ENCODE results near the gene GPR143.

GPR143 gene

GRCh38 chrX:9708923-9709553, 56.6 kb downstream of the GPR143 start:
- Mint-ChIP-seq H3K4me3 (no peak overlapping the region), H3K27ac (no peak overlapping the region), H3K9me3 (peaks cover 0 to 4% of the 10 kb centered on the region in 2 donors), H3K27me3 (no peaks in the 10 kb centered on the region), H3K4me1 (peaks cover 8 to 26% of the 10 kb centered on the region in 2 donors), H3K36me3 (peaks cover 44 to 47% of the 10 kb centered on the region in 2 donors)
- DNase-seq (peak; percentile 69), ATAC-seq (replicated peaks) (peak; percentile 89)

DNA sequence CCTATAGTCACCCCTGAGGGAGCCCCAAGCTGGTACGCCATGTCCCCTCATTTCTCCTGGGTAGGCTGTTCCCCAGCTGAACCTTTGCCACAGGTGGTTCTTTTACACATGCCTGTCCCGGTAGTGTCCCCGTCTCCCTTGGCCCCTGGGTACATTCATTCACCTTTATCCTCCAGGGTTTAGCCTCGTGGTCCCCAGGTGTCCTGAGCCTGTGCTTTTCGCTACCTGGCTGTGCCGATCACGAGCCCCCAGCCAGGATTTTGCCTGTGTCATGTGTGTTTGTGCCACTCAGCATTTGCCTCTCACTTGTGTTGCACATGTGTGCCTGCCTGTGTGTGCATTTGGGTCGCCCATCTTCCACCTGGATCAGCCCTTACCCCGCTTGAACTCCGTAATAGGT, 57.6 kb downstream of the GPR143 start:
- no peak overlapping the region for H3K27ac Mint-ChIP-seq
- no peaks in the 10 kb centered on the region for H3K27me3 Mint-ChIP-seq
- H3K4me1 Mint-ChIP-seq, result peaks cover 8 to 26% of the 10 kb centered on the region in 2 donors
- H3K4me3 Mint-ChIP-seq, result no peak overlapping the region
- ATAC-seq (replicated peaks) (no peak), DNase-seq (no peak)
- H3K9me3 Mint-ChIP-seq, result peaks cover 0 to 8% of the 10 kb centered on the region in 2 donors
- H3K36me3 Mint-ChIP-seq, result peaks cover 49 to 54% of the 10 kb centered on the region in 2 donors

GRCh38 chrX:9707306-9708033, 58.2 kb downstream of the GPR143 start:
- H3K27me3 Mint-ChIP-seq, result no peaks in the 10 kb centered on the region
- peaks cover 0 to 8% of the 10 kb centered on the region in 2 donors for H3K9me3 Mint-ChIP-seq
- ATAC-seq (replicated peaks) (no peak), DNase-seq (no peak)
- no peak overlapping the region for H3K27ac Mint-ChIP-seq
- no peak overlapping the region for H3K4me3 Mint-ChIP-seq
- H3K36me3 Mint-ChIP-seq, result peaks cover 46 to 55% of the 10 kb centered on the region in 2 donors
- H3K4me1 Mint-ChIP-seq, result peaks cover 8 to 26% of the 10 kb centered on the region in 2 donors

GRCh38 chrX:9706421-9706820, 59.2 kb downstream of the GPR143 start:
- no peaks in the 10 kb centered on the region for H3K27me3 Mint-ChIP-seq
- DNase-seq (no peak), ATAC-seq (replicated peaks) (no peak)
- peaks cover 8 to 26% of the 10 kb centered on the region in 2 donors for H3K4me1 Mint-ChIP-seq
- peaks cover 41 to 53% of the 10 kb centered on the region in 2 donors for H3K36me3 Mint-ChIP-seq
- H3K4me3 Mint-ChIP-seq, result no peak overlapping the region
- no peak overlapping the region for H3K27ac Mint-ChIP-seq
- peaks cover 0 to 8% of the 10 kb centered on the region in 2 donors for H3K9me3 Mint-ChIP-seq

DNA sequence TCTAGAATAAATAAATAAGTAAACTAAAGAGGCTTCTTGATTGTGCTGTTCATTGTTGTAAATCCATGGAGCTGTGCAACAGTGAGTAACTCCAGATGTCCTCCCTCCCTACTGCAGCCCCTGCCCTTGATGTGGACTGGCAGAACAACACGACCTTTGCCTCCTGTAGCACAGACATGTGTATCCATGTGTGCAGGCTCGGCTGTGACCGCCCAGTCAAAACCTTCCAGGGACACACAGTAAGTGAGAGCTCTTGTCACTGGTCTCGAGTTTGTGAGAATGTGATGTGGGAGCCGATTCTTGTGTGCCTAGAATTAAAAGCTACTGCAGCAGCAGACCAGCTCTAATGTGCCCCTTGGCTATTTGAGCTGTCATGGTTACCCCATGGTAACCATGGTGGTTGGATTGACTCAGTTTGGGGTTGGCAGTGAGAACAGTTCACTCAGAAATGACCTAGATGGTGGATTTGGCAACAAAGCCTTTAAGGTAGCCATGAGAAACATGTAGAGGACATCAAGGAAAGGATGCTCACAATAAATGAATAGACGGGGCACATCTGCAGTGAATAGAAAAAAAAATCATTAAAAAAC, 60.7 kb downstream of the GPR143 start:
- no peaks in the 10 kb centered on the region for H3K27me3 Mint-ChIP-seq
- ATAC-seq (replicated peaks), result no peak
- no peak overlapping the region for H3K27ac Mint-ChIP-seq
- H3K9me3 Mint-ChIP-seq, result peaks cover 0 to 8% of the 10 kb centered on the region in 2 donors
- H3K36me3 Mint-ChIP-seq, result peaks cover 41 to 64% of the 10 kb centered on the region in 2 donors
- DNase-seq, result no peak
- H3K4me1 Mint-ChIP-seq, result peaks cover 8 to 26% of the 10 kb centered on the region in 2 donors
- no peak overlapping the region for H3K4me3 Mint-ChIP-seq

DNA sequence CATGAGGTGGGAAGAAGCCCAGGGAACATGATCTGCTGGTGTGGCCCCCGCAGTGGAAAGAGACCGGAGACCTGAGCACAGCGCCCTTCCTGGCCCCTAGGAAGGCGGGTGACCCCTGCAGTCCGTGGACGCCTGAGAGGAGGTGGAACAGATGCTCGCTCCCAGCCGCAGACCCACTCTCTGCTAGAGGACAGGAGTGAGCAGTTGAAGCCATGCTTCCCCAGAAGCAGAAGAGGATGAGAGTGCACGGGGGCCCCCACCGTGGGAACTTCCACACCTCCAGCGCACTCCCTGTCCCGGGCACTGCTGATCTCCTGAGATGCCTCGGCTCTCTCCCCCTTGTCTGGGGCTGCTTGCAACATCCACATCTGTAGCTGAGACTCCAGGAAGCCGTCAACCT, 62.2 kb downstream of the GPR143 start:
- Mint-ChIP-seq H3K4me1 (peaks cover 3 to 17% of the 10 kb centered on the region in 2 donors), H3K4me3 (no peak overlapping the region), H3K9me3 (peaks cover 0 to 8% of the 10 kb centered on the region in 2 donors), H3K27ac (no peak overlapping the region), H3K27me3 (no peaks in the 10 kb centered on the region), H3K36me3 (peaks cover 37 to 61% of the 10 kb centered on the region in 2 donors)
- ATAC-seq (replicated peaks), result no peak
- DNase-seq, result no peak

DNA sequence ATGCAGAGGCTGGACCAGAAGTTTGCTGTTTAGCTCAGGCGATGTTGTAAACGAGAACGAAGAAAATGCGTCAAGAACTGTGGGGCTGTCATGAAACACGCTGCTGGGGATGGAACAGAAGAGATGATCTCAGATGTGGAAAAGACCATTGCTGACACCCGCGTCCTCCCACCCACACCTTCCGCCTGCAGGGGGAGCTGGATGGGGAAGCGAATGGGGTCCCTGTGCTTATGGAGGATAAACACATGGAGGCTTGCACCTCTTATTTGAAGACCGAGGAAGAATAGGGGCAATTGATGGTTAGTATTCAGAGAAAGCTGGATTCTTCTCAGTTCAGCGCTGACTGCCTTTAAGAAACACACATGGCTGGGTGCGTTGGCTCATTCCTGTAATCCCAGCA, 63.9 kb downstream of the GPR143 start:
- H3K4me3 Mint-ChIP-seq, result no peak overlapping the region
- no peaks in the 10 kb centered on the region for H3K27me3 Mint-ChIP-seq
- peaks cover 0 to 8% of the 10 kb centered on the region in 2 donors for H3K4me1 Mint-ChIP-seq
- no peak for ATAC-seq (replicated peaks)
- H3K9me3 Mint-ChIP-seq, result peaks cover 0 to 8% of the 10 kb centered on the region in 2 donors
- no peak for DNase-seq
- H3K36me3 Mint-ChIP-seq, result peaks cover 36 to 53% of the 10 kb centered on the region in 2 donors
- H3K27ac Mint-ChIP-seq, result no peak overlapping the region

DNA sequence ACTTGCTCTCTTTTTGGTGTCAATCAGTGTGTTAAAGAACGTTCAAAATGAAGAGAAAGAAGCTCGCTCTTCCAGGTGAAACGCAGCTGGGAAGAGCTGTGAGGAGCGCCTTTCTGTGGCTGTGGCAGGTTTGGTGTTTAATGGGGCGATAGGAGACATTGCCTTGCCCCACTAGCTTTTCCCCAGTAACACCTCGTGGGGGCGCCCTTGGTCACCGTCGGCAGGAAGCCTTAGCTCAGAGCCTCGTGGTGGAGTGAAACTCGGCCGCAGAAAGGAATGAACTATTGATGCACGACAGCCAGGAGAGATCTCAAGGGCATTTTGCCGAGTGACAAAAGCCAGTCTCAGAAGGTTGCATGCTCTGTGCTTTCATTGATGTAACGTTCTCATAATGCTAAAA, 65.1 kb downstream of the GPR143 start:
- no peak overlapping the region for H3K4me3 Mint-ChIP-seq
- H3K4me1 Mint-ChIP-seq, result no peaks in the 10 kb centered on the region
- ATAC-seq (replicated peaks) (no peak), DNase-seq (no peak)
- H3K9me3 Mint-ChIP-seq, result peaks cover 0 to 8% of the 10 kb centered on the region in 2 donors
- peaks cover 28 to 47% of the 10 kb centered on the region in 2 donors for H3K36me3 Mint-ChIP-seq
- no peak overlapping the region for H3K27ac Mint-ChIP-seq
- no peaks in the 10 kb centered on the region for H3K27me3 Mint-ChIP-seq

- H3K4me1 Mint-ChIP-seq, result peaks cover 0 to 2% of the 10 kb centered on the region in 2 donors
- no peaks in the 10 kb centered on the region for H3K9me3 Mint-ChIP-seq
- peaks cover 22 to 36% of the 10 kb centered on the region in 2 donors for H3K36me3 Mint-ChIP-seq
- H3K27me3 Mint-ChIP-seq, result no peaks in the 10 kb centered on the region
- no peak overlapping the region for H3K27ac Mint-ChIP-seq
- ATAC-seq (replicated peaks) (no peak), DNase-seq (no peak)
- no peak overlapping the region for H3K4me3 Mint-ChIP-seq
Observed at GRCh38 chrX:9698576-9698975, 67.1 kb downstream of the GPR143 start.

DNA sequence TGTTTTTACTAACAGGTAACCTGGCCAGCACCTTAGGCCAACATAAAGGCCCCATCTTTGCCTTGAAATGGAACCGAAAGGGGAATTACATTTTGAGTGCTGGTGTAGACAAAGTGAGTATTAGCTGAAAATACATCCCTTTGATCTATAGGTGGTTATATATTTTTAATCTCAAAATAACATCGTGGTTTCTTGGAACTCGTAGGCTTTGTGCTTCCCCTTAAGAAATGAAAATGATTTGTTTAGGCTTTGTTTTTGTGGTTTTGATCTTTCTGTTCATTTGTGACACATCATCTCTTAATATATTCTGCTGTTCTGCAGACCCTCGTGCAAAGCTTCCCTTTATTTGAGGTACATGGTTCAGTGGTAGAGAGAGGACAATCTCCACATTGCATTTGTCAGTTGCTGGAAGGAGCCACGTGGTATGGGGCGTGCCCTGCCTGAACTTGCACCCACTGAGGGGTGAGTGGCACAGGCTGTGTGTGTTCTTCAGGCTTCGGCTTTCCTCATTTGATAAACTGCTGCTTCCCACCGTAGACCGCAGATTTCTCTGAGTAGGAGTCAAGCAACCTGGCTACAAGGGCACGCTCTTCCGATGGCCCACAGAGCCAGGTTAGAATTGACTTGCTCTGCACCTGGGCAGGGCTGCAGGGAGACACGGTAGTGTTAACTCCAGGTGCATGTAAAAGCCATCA, 72.2 kb downstream of the GPR143 start:
- H3K27me3 Mint-ChIP-seq, result no peaks in the 10 kb centered on the region
- peaks cover 0 to 5% of the 10 kb centered on the region in 2 donors for H3K4me1 Mint-ChIP-seq
- no peak overlapping the region for H3K4me3 Mint-ChIP-seq
- no peak overlapping the region for H3K27ac Mint-ChIP-seq
- no peaks in the 10 kb centered on the region for H3K9me3 Mint-ChIP-seq
- ATAC-seq (replicated peaks), result peak; percentile 51 to 73
- DNase-seq, result no peak
- peaks cover 18 to 35% of the 10 kb centered on the region in 2 donors for H3K36me3 Mint-ChIP-seq

DNA sequence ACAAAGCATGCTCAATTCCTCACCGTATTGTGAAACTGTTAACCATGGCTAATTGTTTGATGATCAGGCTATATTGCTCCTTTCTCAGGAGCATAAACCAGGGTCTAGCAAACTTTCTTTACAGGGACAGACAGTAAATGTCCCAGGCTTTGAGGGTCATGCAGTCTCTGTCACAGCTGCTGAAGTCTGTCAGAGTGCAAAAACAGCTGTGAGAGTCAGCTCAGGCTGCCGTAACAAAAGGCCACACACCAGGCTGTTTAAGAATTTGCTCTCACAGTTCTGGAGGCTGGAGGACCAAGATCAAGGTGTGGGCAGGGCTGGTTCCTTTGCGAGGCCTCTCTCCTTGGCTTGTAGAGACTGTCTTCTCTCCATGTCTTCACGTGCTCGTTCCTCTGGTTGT, 75.6 kb downstream of the GPR143 start:
- Mint-ChIP-seq H3K9me3 (peaks cover 0 to 3% of the 10 kb centered on the region in 2 donors), H3K27ac (no peak overlapping the region)

GRCh38 chrX:9688833-9689232, 76.8 kb downstream of the GPR143 start:
- no peaks in the 10 kb centered on the region for H3K27me3 Mint-ChIP-seq

More for the DNA sequence above, 75.6 kb downstream of the GPR143 start:
- DNase-seq, result no peak
- H3K27me3 Mint-ChIP-seq, result no peaks in the 10 kb centered on the region
- no peak overlapping the region for H3K4me3 Mint-ChIP-seq
- no peak for ATAC-seq (replicated peaks)
- H3K36me3 Mint-ChIP-seq, result peaks cover 27 to 38% of the 10 kb centered on the region in 2 donors
- peaks cover 0 to 5% of the 10 kb centered on the region in 2 donors for H3K4me1 Mint-ChIP-seq

GRCh38 chrX:9687899-9688298, 77.7 kb downstream of the GPR143 start:
- ATAC-seq (replicated peaks) (no peak), DNase-seq (no peak)
- H3K4me3 Mint-ChIP-seq, result no peak overlapping the region
- peaks cover 0 to 3% of the 10 kb centered on the region in 2 donors for H3K9me3 Mint-ChIP-seq
- peaks cover 20 to 32% of the 10 kb centered on the region in 2 donors for H3K36me3 Mint-ChIP-seq
- no peak overlapping the region for H3K27ac Mint-ChIP-seq
- peaks cover 0 to 2% of the 10 kb centered on the region in 2 donors for H3K4me1 Mint-ChIP-seq
- peaks cover 0 to 3% of the 10 kb centered on the region in 2 donors for H3K27me3 Mint-ChIP-seq

More at GRCh38 chrX:9688833-9689232, 76.8 kb downstream of the GPR143 start:
- H3K36me3 Mint-ChIP-seq, result peaks cover 26 to 38% of the 10 kb centered on the region in 2 donors
- peaks cover 0 to 3% of the 10 kb centered on the region in 2 donors for H3K9me3 Mint-ChIP-seq
- ATAC-seq (replicated peaks) (no peak), DNase-seq (no peak)
- no peak overlapping the region for H3K4me3 Mint-ChIP-seq
- H3K27ac Mint-ChIP-seq, result no peak overlapping the region
- H3K4me1 Mint-ChIP-seq, result peaks cover 0 to 5% of the 10 kb centered on the region in 2 donors

GRCh38 chrX:9683350-9683749, 82.3 kb downstream of the GPR143 start:
- ATAC-seq (replicated peaks) (no peak), DNase-seq (no peak)
- Mint-ChIP-seq H3K4me3 (no peak overlapping the region), H3K4me1 (peaks cover 0 to 6% of the 10 kb centered on the region in 2 donors), H3K36me3 (peaks cover 12 to 13% of the 10 kb centered on the region in 2 donors), H3K9me3 (peaks cover 0 to 3% of the 10 kb centered on the region in 2 donors), H3K27ac (no peak overlapping the region), H3K27me3 (peaks cover 0 to 3% of the 10 kb centered on the region in 2 donors)
